Measurements from ENCODE around the gene DUS2. TPM values are rescaled to one million over a fixed set of nuclear protein-coding genes. Genes with fewer than 3 reads are reported as not detected.

Gene DUS2
- total RNA-seq, 1 experiment from 2014 or later = 27.9 TPM

DNA sequence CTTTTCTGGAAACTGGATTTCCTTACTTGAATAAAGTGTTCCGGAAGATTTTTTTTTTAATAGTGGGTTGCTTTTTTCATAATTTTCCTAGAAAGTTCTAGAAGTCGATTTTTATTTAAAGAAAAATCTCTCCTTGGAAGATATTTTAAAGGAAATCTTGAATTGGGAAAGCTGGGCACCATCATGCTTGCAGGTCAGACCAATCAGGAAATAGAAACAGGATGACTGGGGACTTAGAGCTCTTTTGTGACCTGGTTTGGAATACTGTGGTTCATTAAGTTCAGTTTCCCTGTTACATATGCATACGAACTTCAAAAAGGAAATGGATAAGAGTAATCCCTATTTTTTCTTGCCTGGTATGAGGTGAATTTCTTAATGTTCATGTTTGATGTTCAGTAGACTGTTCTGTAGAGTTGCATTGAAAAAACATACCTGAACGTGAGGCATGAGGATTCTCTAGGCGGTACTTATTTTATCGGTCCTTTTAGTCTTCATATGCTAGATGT, 63.3 kb downstream of the DUS2 start:
- DNase-seq (ENCODE audit: low spot score) (no peak), ATAC-seq (no peak)
- H3K4me3 Mint-ChIP-seq = peak overlapping the region; percentile 97
- no peak overlapping the region for H3K27ac Mint-ChIP-seq
- POLR2A ChIA-PET = interaction anchor here (0.6 to 2.3 kb wide), 4 partner anchors 131 to 1109 kb away, joined by 3 to 8 read pairs (median 4); partner anchors contain the start of gene PSMB10
- H3K36me3 Mint-ChIP-seq = no peaks in the 10 kb centered on the region
- CTCF ChIA-PET = interaction anchor here (0.7 to 4.3 kb wide), 8 partner anchors 7 to 565 kb away, joined by 3 to 58 read pairs (median 10); partner anchors contain the start of genes ESRP2 and SLC7A6
- no peaks in the 10 kb centered on the region for H3K9me3 Mint-ChIP-seq
- no peaks in the 10 kb centered on the region for H3K27me3 Mint-ChIP-seq (ENCODE audit: low read depth)
- peaks cover 26% of the 10 kb centered on the region for H3K4me1 Mint-ChIP-seq
- no peak for TF ChIP-seq MXD4 (CRISPR knock-in tag; IDR thresholded peaks at IDR 0.05; ENCODE audit: borderline replicate concordance)
- TF ChIP-seq SOX15 (CRISPR knock-in tag; IDR thresholded peaks at IDR 0.05) = no peak
- TF ChIP-seq, protein P1, sequence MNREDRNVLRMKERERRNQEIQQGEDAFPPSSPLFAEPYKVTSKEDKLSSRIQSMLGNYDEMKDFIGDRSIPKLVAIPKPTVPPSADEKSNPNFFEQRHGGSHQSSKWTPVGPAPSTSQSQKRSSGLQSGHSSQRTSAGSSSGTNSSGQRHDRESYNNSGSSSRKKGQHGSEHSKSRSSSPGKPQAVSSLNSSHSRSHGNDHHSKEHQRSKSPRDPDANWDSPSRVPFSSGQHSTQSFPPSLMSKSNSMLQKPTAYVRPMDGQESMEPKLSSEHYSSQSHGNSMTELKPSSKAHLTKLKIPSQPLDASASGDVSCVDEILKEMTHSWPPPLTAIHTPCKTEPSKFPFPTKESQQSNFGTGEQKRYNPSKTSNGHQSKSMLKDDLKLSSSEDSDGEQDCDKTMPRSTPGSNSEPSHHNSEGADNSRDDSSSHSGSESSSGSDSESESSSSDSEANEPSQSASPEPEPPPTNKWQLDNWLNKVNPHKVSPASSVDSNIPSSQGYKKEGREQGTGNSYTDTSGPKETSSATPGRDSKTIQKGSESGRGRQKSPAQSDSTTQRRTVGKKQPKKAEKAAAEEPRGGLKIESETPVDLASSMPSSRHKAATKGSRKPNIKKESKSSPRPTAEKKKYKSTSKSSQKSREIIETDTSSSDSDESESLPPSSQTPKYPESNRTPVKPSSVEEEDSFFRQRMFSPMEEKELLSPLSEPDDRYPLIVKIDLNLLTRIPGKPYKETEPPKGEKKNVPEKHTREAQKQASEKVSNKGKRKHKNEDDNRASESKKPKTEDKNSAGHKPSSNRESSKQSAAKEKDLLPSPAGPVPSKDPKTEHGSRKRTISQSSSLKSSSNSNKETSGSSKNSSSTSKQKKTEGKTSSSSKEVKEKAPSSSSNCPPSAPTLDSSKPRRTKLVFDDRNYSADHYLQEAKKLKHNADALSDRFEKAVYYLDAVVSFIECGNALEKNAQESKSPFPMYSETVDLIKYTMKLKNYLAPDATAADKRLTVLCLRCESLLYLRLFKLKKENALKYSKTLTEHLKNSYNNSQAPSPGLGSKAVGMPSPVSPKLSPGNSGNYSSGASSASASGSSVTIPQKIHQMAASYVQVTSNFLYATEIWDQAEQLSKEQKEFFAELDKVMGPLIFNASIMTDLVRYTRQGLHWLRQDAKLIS (CRISPR knock-in tag; IDR thresholded peaks at IDR 0.05; ENCODE audit: borderline replicate concordance) = no peak
- no peak for TF ChIP-seq ZNF423 (CRISPR knock-in tag; IDR thresholded peaks at IDR 0.05)
- TF ChIP-seq, protein P2, sequence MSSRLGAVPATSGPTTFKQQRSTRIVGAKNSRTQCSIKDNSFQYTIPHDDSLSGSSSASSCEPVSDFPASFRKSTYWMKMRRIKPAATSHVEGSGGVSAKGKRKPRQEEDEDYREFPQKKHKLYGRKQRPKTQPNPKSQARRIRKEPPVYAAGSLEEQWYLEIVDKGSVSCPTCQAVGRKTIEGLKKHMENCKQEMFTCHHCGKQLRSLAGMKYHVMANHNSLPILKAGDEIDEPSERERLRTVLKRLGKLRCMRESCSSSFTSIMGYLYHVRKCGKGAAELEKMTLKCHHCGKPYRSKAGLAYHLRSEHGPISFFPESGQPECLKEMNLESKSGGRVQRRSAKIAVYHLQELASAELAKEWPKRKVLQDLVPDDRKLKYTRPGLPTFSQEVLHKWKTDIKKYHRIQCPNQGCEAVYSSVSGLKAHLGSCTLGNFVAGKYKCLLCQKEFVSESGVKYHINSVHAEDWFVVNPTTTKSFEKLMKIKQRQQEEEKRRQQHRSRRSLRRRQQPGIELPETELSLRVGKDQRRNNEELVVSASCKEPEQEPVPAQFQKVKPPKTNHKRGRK (CRISPR knock-in tag; IDR thresholded peaks at IDR 0.05; ENCODE audit: borderline replicate concordance) = no peak
- TF ChIP-seq, protein P3, sequence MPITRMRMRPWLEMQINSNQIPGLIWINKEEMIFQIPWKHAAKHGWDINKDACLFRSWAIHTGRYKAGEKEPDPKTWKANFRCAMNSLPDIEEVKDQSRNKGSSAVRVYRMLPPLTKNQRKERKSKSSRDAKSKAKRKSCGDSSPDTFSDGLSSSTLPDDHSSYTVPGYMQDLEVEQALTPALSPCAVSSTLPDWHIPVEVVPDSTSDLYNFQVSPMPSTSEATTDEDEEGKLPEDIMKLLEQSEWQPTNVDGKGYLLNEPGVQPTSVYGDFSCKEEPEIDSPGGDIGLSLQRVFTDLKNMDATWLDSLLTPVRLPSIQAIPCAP (CRISPR knock-in tag; IDR thresholded peaks at IDR 0.05) = no peak
- TF ChIP-seq, protein P4, sequence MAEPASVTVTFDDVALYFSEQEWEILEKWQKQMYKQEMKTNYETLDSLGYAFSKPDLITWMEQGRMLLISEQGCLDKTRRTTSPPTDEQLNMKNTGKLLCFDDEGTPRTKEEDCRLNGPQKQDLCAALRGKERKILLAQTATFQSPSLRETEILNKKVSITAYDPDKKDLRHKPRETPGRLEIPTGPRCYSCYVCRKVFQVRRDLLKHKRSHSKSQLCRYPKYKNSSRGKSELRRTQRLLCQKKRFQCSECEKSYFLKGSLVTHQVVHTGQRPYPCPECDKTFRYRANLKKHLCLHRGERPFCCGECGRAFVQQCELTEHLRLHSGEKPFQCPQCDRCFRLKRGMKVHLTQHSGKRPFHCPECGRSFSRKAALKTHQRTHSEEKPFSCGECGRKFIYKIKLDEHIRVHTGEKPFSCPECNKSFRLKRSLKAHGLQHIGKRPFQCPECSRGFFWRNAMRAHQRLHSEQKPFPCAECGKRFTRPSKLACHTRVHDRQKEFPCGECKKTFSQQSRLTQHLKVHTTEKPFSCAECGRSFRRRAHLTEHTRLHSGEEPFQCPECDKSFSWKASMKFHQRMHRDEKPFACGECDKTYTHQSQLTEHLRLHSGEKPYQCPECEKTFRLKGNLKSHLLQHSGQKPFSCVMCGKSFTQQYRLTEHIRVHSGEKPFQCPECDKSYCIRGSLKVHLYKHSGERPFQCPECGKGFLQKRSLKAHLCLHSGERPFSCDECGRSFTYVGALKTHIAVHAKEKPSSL (CRISPR knock-in tag; conservative IDR thresholded peaks at IDR 0.05) = no peak
- TF ChIP-seq, protein P5, sequence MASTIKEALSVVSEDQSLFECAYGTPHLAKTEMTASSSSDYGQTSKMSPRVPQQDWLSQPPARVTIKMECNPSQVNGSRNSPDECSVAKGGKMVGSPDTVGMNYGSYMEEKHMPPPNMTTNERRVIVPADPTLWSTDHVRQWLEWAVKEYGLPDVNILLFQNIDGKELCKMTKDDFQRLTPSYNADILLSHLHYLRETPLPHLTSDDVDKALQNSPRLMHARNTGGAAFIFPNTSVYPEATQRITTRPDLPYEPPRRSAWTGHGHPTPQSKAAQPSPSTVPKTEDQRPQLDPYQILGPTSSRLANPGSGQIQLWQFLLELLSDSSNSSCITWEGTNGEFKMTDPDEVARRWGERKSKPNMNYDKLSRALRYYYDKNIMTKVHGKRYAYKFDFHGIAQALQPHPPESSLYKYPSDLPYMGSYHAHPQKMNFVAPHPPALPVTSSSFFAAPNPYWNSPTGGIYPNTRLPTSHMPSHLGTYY (CRISPR knock-in tag; IDR thresholded peaks at IDR 0.05) = no peak
- TF ChIP-seq, protein P6, sequence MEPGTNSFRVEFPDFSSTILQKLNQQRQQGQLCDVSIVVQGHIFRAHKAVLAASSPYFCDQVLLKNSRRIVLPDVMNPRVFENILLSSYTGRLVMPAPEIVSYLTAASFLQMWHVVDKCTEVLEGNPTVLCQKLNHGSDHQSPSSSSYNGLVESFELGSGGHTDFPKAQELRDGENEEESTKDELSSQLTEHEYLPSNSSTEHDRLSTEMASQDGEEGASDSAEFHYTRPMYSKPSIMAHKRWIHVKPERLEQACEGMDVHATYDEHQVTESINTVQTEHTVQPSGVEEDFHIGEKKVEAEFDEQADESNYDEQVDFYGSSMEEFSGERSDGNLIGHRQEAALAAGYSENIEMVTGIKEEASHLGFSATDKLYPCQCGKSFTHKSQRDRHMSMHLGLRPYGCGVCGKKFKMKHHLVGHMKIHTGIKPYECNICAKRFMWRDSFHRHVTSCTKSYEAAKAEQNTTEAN (CRISPR knock-in tag; IDR thresholded peaks at IDR 0.05) = no peak
- TF ChIP-seq, protein P7, sequence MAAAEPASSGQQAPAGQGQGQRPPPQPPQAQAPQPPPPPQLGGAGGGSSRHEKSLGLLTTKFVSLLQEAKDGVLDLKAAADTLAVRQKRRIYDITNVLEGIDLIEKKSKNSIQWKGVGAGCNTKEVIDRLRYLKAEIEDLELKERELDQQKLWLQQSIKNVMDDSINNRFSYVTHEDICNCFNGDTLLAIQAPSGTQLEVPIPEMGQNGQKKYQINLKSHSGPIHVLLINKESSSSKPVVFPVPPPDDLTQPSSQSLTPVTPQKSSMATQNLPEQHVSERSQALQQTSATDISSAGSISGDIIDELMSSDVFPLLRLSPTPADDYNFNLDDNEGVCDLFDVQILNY (CRISPR knock-in tag; IDR thresholded peaks at IDR 0.05) = no peak
- no peak for TF ChIP-seq ZNF121 (CRISPR knock-in tag; IDR thresholded peaks at IDR 0.05)
- TF ChIP-seq, protein P8, sequence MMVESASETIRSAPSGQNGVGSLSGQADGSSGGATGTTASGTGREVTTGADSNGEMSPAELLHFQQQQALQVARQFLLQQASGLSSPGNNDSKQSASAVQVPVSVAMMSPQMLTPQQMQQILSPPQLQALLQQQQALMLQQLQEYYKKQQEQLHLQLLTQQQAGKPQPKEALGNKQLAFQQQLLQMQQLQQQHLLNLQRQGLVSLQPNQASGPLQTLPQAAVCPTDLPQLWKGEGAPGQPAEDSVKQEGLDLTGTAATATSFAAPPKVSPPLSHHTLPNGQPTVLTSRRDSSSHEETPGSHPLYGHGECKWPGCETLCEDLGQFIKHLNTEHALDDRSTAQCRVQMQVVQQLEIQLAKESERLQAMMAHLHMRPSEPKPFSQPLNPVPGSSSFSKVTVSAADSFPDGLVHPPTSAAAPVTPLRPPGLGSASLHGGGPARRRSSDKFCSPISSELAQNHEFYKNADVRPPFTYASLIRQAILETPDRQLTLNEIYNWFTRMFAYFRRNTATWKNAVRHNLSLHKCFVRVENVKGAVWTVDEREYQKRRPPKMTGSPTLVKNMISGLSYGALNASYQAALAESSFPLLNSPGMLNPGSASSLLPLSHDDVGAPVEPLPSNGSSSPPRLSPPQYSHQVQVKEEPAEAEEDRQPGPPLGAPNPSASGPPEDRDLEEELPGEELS (CRISPR knock-in tag; IDR thresholded peaks at IDR 0.05) = no peak
- TF ChIP-seq, protein P9, sequence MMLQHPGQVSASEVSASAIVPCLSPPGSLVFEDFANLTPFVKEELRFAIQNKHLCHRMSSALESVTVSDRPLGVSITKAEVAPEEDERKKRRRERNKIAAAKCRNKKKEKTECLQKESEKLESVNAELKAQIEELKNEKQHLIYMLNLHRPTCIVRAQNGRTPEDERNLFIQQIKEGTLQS (CRISPR knock-in tag; conservative IDR thresholded peaks at IDR 0.05) = no peak
- TF ChIP-seq, protein P10, sequence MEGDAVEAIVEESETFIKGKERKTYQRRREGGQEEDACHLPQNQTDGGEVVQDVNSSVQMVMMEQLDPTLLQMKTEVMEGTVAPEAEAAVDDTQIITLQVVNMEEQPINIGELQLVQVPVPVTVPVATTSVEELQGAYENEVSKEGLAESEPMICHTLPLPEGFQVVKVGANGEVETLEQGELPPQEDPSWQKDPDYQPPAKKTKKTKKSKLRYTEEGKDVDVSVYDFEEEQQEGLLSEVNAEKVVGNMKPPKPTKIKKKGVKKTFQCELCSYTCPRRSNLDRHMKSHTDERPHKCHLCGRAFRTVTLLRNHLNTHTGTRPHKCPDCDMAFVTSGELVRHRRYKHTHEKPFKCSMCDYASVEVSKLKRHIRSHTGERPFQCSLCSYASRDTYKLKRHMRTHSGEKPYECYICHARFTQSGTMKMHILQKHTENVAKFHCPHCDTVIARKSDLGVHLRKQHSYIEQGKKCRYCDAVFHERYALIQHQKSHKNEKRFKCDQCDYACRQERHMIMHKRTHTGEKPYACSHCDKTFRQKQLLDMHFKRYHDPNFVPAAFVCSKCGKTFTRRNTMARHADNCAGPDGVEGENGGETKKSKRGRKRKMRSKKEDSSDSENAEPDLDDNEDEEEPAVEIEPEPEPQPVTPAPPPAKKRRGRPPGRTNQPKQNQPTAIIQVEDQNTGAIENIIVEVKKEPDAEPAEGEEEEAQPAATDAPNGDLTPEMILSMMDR (IDR thresholded peaks at IDR 0.05) = no peak
- TF ChIP-seq, protein P11, sequence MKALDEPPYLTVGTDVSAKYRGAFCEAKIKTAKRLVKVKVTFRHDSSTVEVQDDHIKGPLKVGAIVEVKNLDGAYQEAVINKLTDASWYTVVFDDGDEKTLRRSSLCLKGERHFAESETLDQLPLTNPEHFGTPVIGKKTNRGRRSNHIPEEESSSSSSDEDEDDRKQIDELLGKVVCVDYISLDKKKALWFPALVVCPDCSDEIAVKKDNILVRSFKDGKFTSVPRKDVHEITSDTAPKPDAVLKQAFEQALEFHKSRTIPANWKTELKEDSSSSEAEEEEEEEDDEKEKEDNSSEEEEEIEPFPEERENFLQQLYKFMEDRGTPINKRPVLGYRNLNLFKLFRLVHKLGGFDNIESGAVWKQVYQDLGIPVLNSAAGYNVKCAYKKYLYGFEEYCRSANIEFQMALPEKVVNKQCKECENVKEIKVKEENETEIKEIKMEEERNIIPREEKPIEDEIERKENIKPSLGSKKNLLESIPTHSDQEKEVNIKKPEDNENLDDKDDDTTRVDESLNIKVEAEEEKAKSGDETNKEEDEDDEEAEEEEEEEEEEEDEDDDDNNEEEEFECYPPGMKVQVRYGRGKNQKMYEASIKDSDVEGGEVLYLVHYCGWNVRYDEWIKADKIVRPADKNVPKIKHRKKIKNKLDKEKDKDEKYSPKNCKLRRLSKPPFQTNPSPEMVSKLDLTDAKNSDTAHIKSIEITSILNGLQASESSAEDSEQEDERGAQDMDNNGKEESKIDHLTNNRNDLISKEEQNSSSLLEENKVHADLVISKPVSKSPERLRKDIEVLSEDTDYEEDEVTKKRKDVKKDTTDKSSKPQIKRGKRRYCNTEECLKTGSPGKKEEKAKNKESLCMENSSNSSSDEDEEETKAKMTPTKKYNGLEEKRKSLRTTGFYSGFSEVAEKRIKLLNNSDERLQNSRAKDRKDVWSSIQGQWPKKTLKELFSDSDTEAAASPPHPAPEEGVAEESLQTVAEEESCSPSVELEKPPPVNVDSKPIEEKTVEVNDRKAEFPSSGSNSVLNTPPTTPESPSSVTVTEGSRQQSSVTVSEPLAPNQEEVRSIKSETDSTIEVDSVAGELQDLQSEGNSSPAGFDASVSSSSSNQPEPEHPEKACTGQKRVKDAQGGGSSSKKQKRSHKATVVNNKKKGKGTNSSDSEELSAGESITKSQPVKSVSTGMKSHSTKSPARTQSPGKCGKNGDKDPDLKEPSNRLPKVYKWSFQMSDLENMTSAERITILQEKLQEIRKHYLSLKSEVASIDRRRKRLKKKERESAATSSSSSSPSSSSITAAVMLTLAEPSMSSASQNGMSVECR (CRISPR knock-in tag; IDR thresholded peaks at IDR 0.05; ENCODE audit: borderline replicate concordance) = no peak
